A673 (cell line): ENCODE results near the gene SLC25A46. TPM values are rescaled to one million over a fixed set of nuclear protein-coding genes. Genes with fewer than 3 reads are reported as not detected.

Source experiments
- BruUV-seq: library from RNA; stranded (reverse); fragments of 400-500 nt; replicated peaks from 2 replicates; lab custom pipeline; 2021; lab: Mats Ljungman, UMichigan
- CTCF ChIA-PET: fragments of 300-600 bp; sonication (Branson Sonifier 250); formaldehyde crosslinking; loops from one replicate; lab custom pipeline; 2022; ENCODE audit warnings: antibody characterized with exemption; lab: Charles Lee
- POLR2A ChIA-PET: fragments of 300-600 bp; sonication (Branson Sonifier 250); formaldehyde crosslinking; loops from one replicate; lab custom pipeline; 2022; ENCODE audit warnings: antibody characterized with exemption; ENCODE audit not compliant: low non-redundant PET; lab: Charles Lee
- DNase-seq: peaks from one replicate; pipeline ENCODE4 v3.0.0-alpha.2; 2015; ENCODE audit warnings: low spot score
- H3K27ac ChIP-seq: fragments of 200-600 bp; sonication (generic); 2 replicates; pipeline ENCODE4 v1.5.1; 2016; ENCODE audit warnings: mixed run types, low read depth, mild to moderate bottlenecking, mixed read lengths, antibody characterized with exemption, low read length; ENCODE audit not compliant: poor library complexity, severe bottlenecking
- H3K27me3 ChIP-seq: fragments of 200-600 bp; sonication (generic); replicated peaks from 2 replicates; pipeline ENCODE4 v1.6.1; 2017; ENCODE audit warnings: mixed run types, low read depth, mild to moderate bottlenecking, mixed read lengths, antibody characterized with exemption, low read length; ENCODE audit not compliant: insufficient read depth, poor library complexity
- H3K36me3 ChIP-seq: fragments of 200-600 bp; sonication (generic); 2 replicates; pipeline ENCODE4 v1.6.1; 2016; ENCODE audit warnings: mixed run types, mild to moderate bottlenecking, mixed read lengths, antibody characterized with exemption, low read length; ENCODE audit not compliant: insufficient read depth, poor library complexity, severe bottlenecking
- H3K4me1 ChIP-seq: fragments of 200-600 bp; sonication (generic); 2 replicates; pipeline ENCODE4 v1.6.1; 2017; ENCODE audit warnings: mixed run types, mild to moderate bottlenecking, mixed read lengths, antibody characterized with exemption, low read length; ENCODE audit not compliant: insufficient read depth, poor library complexity, severe bottlenecking
- H3K4me3 ChIP-seq: fragments of 200-600 bp; sonication (generic); 2 replicates; pipeline ENCODE4 v1.5.1; 2016; ENCODE audit warnings: low read depth, mixed run types, mild to moderate bottlenecking, mixed read lengths, low read length; ENCODE audit not compliant: poor library complexity, severe bottlenecking
- H3K9me3 ChIP-seq: fragments of 200-600 bp; sonication (generic); 2 replicates; pipeline ENCODE4 v1.6.1; 2016; ENCODE audit warnings: mixed run types, low read depth, mild to moderate bottlenecking, mixed read lengths, antibody characterized with exemption, low read length; ENCODE audit not compliant: poor library complexity, severe bottlenecking
- CTCF ChIP-seq: fragments of 300-800, 200-600 bp; sonication (generic); conservative IDR thresholded peaks from 2 replicates; pipeline ENCODE4 v1.5.1; 2017; ENCODE audit warnings: low read depth, mild to moderate bottlenecking, antibody characterized with exemption, low read length, moderate library complexity, mixed read lengths
- EZH2 ChIP-seq: fragments of 200-600 bp; sonication (generic); IDR thresholded peaks from 2 replicates; pipeline ENCODE4 v1.6.1; 2017; ENCODE audit warnings: borderline replicate concordance, low read depth, mild to moderate bottlenecking, mixed read lengths, antibody characterized with exemption, low read length; ENCODE audit not compliant: poor library complexity, severe bottlenecking
- intact Hi-C: fragments of 100-400 bp; cut with micrococcal nuclease; formaldehyde crosslinking; loops from one replicate; pipeline ENCODE4 v1.10.0; 2022; ENCODE audit not compliant: unreplicated experiment
- total RNA-seq: library from RNA; stranded (reverse); gene quantifications from 2 replicates; pipeline ENCODE4 v1.2.3, GENCODE V29; 2021

SLC25A46 gene
- total RNA-seq, 1 experiment from 2014 or later, result 27.2 TPM

GRCh38 chr5:110751902-110752762 is 13.3 kb downstream of the SLC25A46 start:
- CTCF ChIA-PET, result no interaction called here
- POLR2A ChIA-PET, result no interaction called here
- Histone ChIP-seq H3K4me3 (no peak overlapping the region), H3K27ac (no peak overlapping the region), H3K9me3 (no peaks in the 10 kb centered on the region), H3K36me3 (peaks cover 6% of the 10 kb centered on the region), H3K4me1 (no peaks in the 10 kb centered on the region), H3K27me3 (no peaks in the 10 kb centered on the region)
- BruUV-seq, result no TSS peak
- no peak for TF ChIP-seq EZH2
- no peak for TF ChIP-seq CTCF
- DNase-seq, result no peak
- intact Hi-C loops, result loop anchor here (10.0 kb wide), 2 partner anchors 113 to 343 kb away; partner anchors contain the start of gene WDR36

- POLR2A ChIA-PET, result no interaction called here
Observed at GRCh38 chr5:110752953-110753352, 14.1 kb downstream of the SLC25A46 start.

GRCh38 chr5:110753600-110753999 is 14.8 kb downstream of the SLC25A46 start:
- Histone ChIP-seq H3K36me3 (peaks cover 6% of the 10 kb centered on the region), H3K4me1 (no peaks in the 10 kb centered on the region), H3K27ac (no peak overlapping the region), H3K9me3 (no peaks in the 10 kb centered on the region), H3K27me3 (no peaks in the 10 kb centered on the region), H3K4me3 (no peak overlapping the region)
- POLR2A ChIA-PET, result no interaction called here
- no peak for DNase-seq
- no peak for TF ChIP-seq CTCF
- TF ChIP-seq EZH2, result no peak
- CTCF ChIA-PET, result interaction anchor here (0.6 kb wide), 1 partner anchor 526 kb away, joined by 5 read pairs; no protein-coding TSS in a partner anchor
- BruUV-seq, result no TSS peak
- intact Hi-C loops, result loop anchor here (10.0 kb wide), 2 partner anchors 111 to 341 kb away; partner anchors contain the start of gene WDR36

More at GRCh38 chr5:110752953-110753352, 14.1 kb downstream of the SLC25A46 start:
- Histone ChIP-seq H3K36me3 (peaks cover 6% of the 10 kb centered on the region), H3K27ac (no peak overlapping the region), H3K4me1 (no peaks in the 10 kb centered on the region), H3K9me3 (no peaks in the 10 kb centered on the region), H3K4me3 (no peak overlapping the region), H3K27me3 (no peaks in the 10 kb centered on the region)
- TF ChIP-seq CTCF, result no peak
- TF ChIP-seq EZH2, result no peak
- DNase-seq, result no peak
- CTCF ChIA-PET, result interaction anchor here (0.6 kb wide), 1 partner anchor 526 kb away, joined by 5 read pairs; no protein-coding TSS in a partner anchor
- BruUV-seq, result no TSS peak
- intact Hi-C loops, result loop anchor here (10.0 kb wide), 2 partner anchors 112 to 342 kb away; partner anchors contain the start of gene WDR36
